SJSA1 (cell line): ENCODE data around the gene C3orf38. TPM values are rescaled to one million over a fixed set of nuclear protein-coding genes. Genes with fewer than 3 reads are reported as not detected.
"Not testable (repeated sequence)": the region's sequence is repeated elsewhere in the genome, so short reads cannot be mapped to it uniquely, and the experiment has no call there.

ENCODE experiments used
- DNase-seq, 2 experiments: peaks; one replicate each; pipeline ENCODE4 v3.0.0-alpha.2; 2015 to 2020; ENCODE audit warnings: low spot score in 2 of 2, low read depth in 1 of 2
- H3K27ac ChIP-seq: fragments of 250-450 bp; sonication (Bioruptor Pico); 2 replicates; pipeline ENCODE4 v1.5.1; 2020; ENCODE audit warnings: mild to moderate bottlenecking, moderate library complexity
- H3K27me3 ChIP-seq: fragments of 250-450 bp; sonication (Bioruptor Pico); replicated peaks from 2 replicates; pipeline ENCODE4 v1.5.1; 2020; ENCODE audit warnings: mild to moderate bottlenecking, moderate library complexity
- H3K36me3 ChIP-seq: fragments of 250-450 bp; sonication (Bioruptor Pico); 2 replicates; pipeline ENCODE4 v1.5.1; 2020; ENCODE audit warnings: mild to moderate bottlenecking
- H3K4me1 ChIP-seq: fragments of 250-450 bp; sonication (Bioruptor Pico); replicated peaks from 2 replicates; pipeline ENCODE4 v1.6.1; 2021; ENCODE audit warnings: mild to moderate bottlenecking
- H3K4me3 ChIP-seq: fragments of 250-450 bp; sonication (Bioruptor Pico); 2 replicates; pipeline ENCODE4 v1.5.1; 2020; ENCODE audit warnings: mild to moderate bottlenecking
- H3K9me3 ChIP-seq: fragments of 250-450 bp; sonication (Bioruptor Pico); replicated peaks from 2 replicates; pipeline ENCODE4 v1.5.1; 2020; ENCODE audit warnings: mild to moderate bottlenecking
- total RNA-seq: library from RNA; depleted of rRNA; stranded (reverse); fragments of >200 nt; shearing (Covaris generic); gene quantifications from 2 replicates; pipeline ENCODE4 v1.2.3, GENCODE V29; 2014; rRNA removed

Gene C3orf38
- 19.0 and 21.0 TPM in 2 replicates for total RNA-seq

DNA sequence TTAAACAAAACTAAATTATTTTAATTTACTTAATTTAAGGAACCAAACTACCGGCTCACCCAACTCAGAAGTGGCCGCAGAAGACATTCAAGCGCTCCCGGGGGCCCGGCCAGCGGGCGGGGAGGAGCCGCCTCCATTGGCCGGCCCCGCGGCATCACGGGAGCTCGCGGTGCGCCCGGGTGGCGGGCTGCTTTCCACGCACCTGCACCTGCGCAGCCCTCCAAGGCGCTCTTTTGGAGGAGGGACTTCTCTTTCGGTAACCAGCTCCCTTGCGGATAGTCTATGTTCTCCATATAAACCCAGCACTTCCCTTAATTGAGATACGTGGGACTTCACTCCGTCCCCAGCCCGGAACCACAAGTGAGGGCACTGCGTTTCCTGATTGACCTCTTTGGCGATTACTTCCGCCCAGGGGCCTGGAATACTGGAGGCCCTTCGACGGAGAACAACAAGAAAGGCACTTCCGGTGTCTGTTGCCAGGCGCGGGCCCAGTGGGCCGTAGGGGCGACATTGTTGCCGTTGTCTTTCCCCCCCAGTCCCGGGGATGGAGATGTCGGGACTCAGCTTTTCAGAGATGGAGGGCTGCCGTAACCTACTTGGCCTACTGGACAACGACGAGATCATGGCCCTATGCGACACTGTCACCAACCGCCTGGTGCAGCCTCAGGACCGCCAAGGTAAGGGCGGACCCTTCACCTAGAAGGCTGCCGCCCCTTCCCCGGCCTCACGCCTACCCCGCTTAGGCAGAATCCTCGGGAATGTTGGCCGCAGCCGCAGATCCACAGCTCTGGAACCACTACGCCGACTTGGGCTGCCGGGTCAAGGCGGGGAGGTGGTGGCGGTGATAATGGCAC is at the start of gene C3orf38:
C3orf38 (plus strand) TSS at position 451 of the 854 bp plus-strand sequence; CDS start at position 545, 94 bp downstream.
- DNase-seq: peak; percentile 84 to 91
- peaks cover 23% of the 10 kb centered on the region for H3K36me3 ChIP-seq
- peaks cover 6% of the 10 kb centered on the region; the same call in 1 of the 2 replicates for H3K4me1 ChIP-seq
- no peaks in the 10 kb centered on the region for H3K9me3 ChIP-seq
- peak within 1 kb of the TSS; percentile 73 for H3K27ac ChIP-seq
- H3K27me3 ChIP-seq: no peaks in the 10 kb centered on the region
- peak within 1 kb of the TSS; percentile 77 for H3K4me3 ChIP-seq

DNA sequence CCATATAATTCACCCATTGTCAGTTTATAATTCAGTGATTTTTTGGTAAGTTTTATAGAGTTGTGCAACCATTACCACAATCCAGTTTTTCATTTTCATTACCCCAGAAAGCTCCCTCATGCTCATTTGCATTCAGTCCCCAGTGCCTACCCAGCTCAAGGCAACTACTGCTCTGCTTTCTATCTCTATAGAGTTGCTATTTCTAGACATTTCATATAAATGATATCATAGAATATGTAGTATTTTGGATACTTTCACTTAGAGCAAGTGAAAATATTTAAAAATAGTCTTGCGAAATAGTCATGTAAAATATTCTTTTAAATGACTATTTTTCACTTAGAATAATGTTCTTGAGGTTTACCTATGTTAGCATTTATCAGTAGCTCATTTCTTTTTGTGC is 48.6 kb upstream of the C3orf38 start:
- H3K27ac ChIP-seq: no peak overlapping the region
- H3K4me3 ChIP-seq: no peak overlapping the region
- no peaks in the 10 kb centered on the region for H3K27me3 ChIP-seq
- no peak for DNase-seq
- 0 out of 2 replicates have a peak, but pooled peaks cover 4% of the 10 kb centered on the region for H3K36me3 ChIP-seq
- no peaks in the 10 kb centered on the region for H3K9me3 ChIP-seq
- H3K4me1 ChIP-seq: no peaks in the 10 kb centered on the region

DNA sequence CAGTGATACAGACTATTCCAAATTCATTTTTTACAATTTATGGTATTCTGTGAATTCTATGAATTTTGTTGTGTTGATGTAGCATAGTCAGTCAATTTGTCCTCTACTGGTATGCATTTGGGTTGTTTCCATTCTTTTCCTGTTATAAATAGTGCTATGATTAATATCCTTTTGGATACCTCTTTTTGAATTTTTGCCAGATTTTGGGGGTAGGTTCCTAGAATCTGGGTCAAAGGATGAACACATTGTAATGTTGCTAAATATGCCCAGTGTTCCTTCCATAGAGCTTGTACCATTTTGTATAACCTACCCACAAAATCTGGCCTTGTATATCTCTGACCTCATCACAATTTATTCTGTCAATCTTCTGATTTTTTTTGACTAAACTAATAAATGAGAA is 44.4 kb upstream of the C3orf38 start:
- H3K4me3 ChIP-seq: no peak overlapping the region
- no peaks in the 10 kb centered on the region for H3K27me3 ChIP-seq
- H3K27ac ChIP-seq: no peak overlapping the region
- no peaks in the 10 kb centered on the region for H3K4me1 ChIP-seq
- no peaks in the 10 kb centered on the region for H3K36me3 ChIP-seq
- no peaks in the 10 kb centered on the region for H3K9me3 ChIP-seq
- no peak for DNase-seq

DNA sequence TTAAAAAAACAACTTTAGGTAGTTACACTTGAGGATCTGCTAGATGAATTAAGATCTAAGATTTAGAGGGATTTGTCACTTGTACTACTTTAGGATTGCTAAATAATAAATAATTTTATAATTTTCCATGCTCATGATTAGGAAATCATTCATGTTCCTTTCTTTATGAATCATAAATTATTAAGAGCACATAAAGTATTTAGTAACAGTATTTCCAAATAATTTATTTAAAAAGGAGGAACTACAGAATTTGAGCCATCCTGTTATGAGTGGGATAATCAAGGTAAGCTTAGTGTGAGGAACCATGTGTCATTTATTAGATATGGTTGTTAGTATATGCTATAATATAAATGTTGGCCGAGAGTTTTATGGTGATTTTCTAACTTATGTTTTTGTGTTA is 37.5 kb upstream of the C3orf38 start:
- Histone ChIP-seq H3K36me3 (peaks cover 4% of the 10 kb centered on the region), H3K4me3 (no peak overlapping the region)
- DNase-seq: no peak

DNA sequence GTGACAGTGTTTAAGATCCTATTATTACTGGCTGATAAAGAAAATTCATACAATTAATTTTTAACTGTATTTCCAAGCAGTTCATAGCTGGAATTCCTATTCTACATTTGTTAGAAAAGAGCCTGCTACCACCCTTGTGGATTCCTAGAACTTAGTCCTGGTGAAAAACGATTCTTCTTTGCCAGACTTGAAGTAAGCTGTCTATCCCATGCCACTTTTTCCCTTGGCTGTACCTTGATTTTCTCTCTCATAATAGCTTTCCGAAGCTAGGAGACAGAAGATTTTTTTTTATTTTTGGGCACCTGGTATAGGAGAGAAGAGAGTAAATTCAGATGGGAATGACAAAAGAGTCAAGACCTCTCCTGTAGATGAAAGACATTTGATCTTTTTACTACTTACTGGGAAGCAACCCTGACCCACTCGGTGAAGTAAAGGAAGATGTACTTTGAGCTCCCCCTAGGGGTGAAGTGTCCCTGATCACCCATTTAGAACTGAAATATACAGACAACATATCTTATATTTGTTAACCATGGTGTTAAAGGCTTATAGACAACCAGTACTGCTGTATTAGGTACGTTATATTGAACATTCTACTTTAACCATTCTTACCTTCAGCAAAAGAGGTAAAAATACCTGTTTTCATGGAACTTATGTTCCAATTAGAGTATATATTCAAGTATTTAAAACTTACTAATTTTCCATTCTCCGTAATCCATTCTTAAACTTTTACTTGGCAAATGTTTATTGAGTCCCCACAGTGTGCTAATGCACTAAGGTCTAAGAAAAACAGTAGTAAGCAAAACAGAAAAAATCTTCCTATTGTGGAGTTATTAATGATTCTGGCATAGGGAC is 36.2 kb upstream of the C3orf38 start:
- H3K9me3 ChIP-seq: no peaks in the 10 kb centered on the region
- no peaks in the 10 kb centered on the region for H3K4me1 ChIP-seq
- H3K36me3 ChIP-seq: peaks cover 4% of the 10 kb centered on the region
- DNase-seq: peak; percentile 35 to 47
- H3K27me3 ChIP-seq: no peaks in the 10 kb centered on the region
- H3K4me3 ChIP-seq: no peak overlapping the region
- no peak overlapping the region for H3K27ac ChIP-seq

More for the DNA sequence above, 37.5 kb upstream of the C3orf38 start:
- H3K27ac ChIP-seq: no peak overlapping the region
- H3K9me3 ChIP-seq: no peaks in the 10 kb centered on the region
- H3K4me1 ChIP-seq: no peaks in the 10 kb centered on the region
- no peaks in the 10 kb centered on the region for H3K27me3 ChIP-seq

DNA sequence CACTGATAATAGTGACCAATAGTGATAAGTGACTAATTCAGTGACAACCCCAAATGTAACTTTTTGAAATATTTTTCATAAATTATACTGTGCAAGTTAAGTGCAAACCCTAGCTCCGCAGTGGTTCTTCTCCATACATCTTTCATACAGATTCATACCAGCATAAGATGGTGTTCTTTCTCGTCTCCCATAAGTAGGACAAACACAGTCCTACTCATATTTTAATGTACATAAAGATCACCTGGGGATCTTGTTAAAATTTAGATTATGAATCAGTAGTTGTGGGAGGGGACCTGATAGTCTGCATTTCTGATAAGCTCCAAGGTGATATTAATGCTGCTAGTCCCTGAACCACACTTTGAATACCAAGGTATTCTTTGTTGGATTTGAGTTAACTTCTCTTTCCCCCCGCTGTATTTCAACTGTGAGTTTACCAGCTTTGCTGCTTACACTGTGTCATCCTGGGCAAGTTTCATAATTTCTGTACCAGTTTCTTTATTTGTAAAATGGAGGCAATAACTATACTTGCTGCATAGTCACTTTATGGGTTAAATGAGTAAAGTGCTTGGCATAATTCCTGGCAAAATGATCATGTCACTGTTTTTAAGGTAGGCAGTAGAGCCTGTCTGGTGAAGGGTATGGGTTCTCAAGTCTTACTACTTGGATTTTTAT is 34.7 kb upstream of the C3orf38 start:
- Histone ChIP-seq H3K4me1 (no peaks in the 10 kb centered on the region), H3K27ac (no peak overlapping the region), H3K36me3 (peaks cover 4% of the 10 kb centered on the region), H3K4me3 (no peak overlapping the region), H3K27me3 (no peaks in the 10 kb centered on the region), H3K9me3 (no peaks in the 10 kb centered on the region)
- DNase-seq: no peak

DNA sequence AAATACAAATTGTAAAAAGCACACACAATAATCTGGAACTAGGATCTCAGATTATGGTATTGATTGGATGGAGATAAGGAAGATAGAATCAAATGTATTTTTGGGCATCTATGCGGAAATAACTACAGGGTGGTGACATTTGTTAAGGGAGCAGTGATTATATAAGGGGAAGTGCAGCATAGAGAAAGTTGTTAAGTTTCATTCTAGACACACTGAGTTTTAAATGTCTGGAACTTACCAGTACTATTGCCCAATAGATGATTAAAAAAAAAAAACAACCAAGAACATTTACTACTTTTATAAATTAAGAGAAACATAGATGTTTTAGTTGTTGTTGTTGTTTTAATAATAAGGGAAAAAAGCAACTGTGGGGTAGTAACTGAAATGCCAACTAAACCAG is 32.1 kb upstream of the C3orf38 start:
- peaks cover 4% of the 10 kb centered on the region for H3K36me3 ChIP-seq
- H3K27me3 ChIP-seq: no peaks in the 10 kb centered on the region
- no peak overlapping the region for H3K4me3 ChIP-seq
- H3K27ac ChIP-seq: no peak overlapping the region
- H3K4me1 ChIP-seq: no peaks in the 10 kb centered on the region
- H3K9me3 ChIP-seq: no peaks in the 10 kb centered on the region
- no peak for DNase-seq

DNA sequence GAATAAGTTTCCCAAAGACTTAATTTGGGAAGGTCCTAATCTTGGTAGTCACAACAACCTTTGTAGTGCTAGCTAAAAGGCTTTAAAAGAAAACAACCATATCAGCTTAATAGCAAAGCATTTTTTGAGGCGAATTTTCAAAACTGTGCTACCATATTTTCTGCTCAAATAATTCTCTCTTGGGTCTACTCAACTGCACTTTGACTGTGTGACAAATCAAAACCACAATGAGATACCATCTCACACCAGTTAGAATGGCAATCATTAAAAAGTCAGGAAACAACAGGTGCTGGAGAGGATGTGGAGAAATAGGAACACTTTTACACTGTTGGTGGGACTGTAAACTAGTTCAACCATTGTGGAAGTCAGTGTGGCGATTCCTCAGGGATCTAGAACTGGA is 31.2 kb upstream of the C3orf38 start:
- not testable (repeated sequence) for DNase-seq, H3K36me3 ChIP-seq, H3K4me3 ChIP-seq, H3K27me3 ChIP-seq, H3K27ac ChIP-seq, H3K9me3 ChIP-seq, H3K4me1 ChIP-seq

DNA sequence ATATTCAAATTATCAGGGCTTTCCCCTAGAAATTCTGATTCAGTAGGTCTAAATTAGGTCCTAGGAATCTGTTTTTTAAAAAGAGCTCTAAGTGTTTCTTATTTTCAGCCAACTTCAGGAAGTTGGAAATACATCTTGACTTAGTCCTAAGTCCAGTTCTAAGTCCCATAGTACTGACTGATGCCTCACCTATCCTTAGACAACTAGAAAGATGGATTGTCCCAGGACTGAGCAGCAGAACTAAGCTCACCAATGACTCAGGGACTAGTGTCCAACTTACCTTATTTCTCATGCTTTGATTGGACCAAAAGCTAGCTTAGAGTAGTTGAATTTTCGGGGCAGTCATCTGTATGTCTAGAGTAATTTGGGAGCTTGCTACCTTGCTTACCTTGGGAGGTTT is 26.2 kb upstream of the C3orf38 start:
- Histone ChIP-seq H3K4me1 (no peaks in the 10 kb centered on the region), H3K9me3 (no peaks in the 10 kb centered on the region), H3K36me3 (no peaks in the 10 kb centered on the region), H3K27ac (no peak overlapping the region), H3K27me3 (no peaks in the 10 kb centered on the region), H3K4me3 (no peak overlapping the region)
- no peak for DNase-seq

DNA sequence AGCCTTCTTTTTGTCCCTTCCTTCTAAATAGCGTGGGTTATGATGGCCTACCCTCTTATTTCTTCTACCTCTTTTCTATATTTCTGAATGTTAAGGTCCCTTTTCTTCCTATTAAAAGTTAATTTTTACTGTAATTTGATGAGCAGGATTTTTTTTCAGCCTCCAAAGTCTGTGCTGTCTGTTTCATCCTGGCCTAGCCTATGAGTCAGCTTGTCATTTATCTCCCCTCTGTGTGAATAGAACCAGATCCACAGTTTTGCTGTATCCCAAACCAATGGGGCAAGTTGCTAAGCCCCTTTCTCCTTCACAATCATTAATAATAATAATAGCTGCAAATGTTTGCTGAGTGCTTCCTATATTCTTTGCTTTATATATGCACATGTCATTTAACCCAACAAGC is 18.1 kb upstream of the C3orf38 start:
- H3K9me3 ChIP-seq: no peaks in the 10 kb centered on the region
- H3K36me3 ChIP-seq: peaks cover 27% of the 10 kb centered on the region
- DNase-seq: no peak
- no peak overlapping the region for H3K4me3 ChIP-seq
- H3K4me1 ChIP-seq: no peaks in the 10 kb centered on the region
- H3K27ac ChIP-seq: no peak overlapping the region
- H3K27me3 ChIP-seq: no peaks in the 10 kb centered on the region

DNA sequence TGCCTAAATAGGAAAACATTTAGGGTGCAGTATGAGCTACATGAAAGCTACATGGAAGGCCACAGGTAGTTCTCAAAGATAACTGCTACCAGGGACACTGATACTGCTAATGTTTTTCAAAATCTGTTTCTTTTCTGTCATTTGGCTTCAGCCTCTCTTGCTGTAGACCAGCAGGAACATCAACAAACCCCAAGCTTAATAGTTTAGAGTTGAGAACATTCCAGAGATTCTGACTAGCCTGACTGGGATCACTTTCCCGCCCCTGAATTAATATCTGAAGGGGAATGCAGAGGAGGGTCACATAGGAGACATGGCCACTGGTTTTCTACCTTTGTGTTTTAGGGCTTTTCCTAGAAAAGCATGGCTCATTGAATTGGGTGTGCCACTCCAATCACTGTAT is 16.9 kb upstream of the C3orf38 start:
- Histone ChIP-seq H3K4me3 (no peak overlapping the region), H3K36me3 (peaks cover 27% of the 10 kb centered on the region), H3K27ac (no peak overlapping the region), H3K27me3 (no peaks in the 10 kb centered on the region), H3K9me3 (no peaks in the 10 kb centered on the region), H3K4me1 (no peaks in the 10 kb centered on the region)
- DNase-seq: no peak

DNA sequence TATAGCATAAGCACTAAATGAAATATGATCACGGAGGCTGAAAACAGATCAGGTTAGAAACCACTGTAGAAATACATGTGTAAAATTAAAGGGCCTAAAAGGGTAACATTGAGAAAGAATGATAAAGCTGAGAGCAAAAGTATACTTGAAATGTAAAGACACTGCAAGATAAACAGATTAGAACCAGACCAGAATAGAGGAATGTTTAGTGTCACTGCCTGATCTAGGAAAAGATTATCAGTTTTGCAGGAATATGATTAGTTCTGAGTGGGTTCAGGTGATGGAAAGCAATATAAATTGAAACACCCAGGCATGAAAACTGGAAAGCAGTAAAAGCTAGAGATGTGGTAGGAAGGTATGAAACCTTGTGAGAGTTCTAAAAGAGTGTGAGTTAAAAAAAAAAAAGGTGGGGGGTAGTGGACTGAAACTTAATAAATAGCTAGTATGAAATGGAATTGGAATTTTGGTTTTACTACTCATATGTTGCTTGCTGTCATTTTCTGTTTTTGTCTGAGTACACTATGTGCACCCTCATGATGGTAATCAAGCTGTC is 16.0 kb upstream of the C3orf38 start:
- no peak overlapping the region for H3K27ac ChIP-seq
- no peak for DNase-seq
- H3K36me3 ChIP-seq: peaks cover 28% of the 10 kb centered on the region
- no peaks in the 10 kb centered on the region for H3K4me1 ChIP-seq
- H3K9me3 ChIP-seq: no peaks in the 10 kb centered on the region
- no peak overlapping the region for H3K4me3 ChIP-seq
- no peaks in the 10 kb centered on the region for H3K27me3 ChIP-seq

DNA sequence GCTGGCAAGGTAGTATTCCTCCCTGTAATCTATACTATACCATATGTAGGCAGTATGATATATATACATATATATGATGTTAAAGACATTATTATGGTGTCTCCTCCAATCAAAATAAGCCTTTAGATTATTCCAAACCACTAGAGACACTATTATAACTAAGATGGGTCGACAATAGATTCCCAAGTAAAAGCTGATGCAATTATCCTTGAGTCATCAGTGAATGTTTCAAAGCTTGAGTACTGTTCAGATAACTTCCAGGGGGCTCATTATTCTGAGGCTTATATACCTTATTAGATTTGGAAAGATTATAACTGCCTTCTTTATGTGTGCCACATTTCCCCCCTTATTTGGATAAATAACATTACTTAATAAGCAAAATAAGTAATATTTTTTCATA is 11.9 kb upstream of the C3orf38 start:
- Histone ChIP-seq H3K27ac (no peak overlapping the region), H3K4me1 (peaks cover 9% of the 10 kb centered on the region), H3K27me3 (no peaks in the 10 kb centered on the region), H3K4me3 (no peak overlapping the region), H3K36me3 (peaks cover 40% of the 10 kb centered on the region), H3K9me3 (no peaks in the 10 kb centered on the region)
- DNase-seq: no peak
